Measurements from ENCODE around the gene PXK. TPM values are rescaled to one million over a fixed set of nuclear protein-coding genes. Genes with fewer than 3 reads are reported as not detected.
"Not testable (repeated sequence)": the region's sequence is repeated elsewhere in the genome, so short reads cannot be mapped to it uniquely, and the experiment has no call there.

The PXK gene
- total RNA-seq, 1 donor from 2014 or later, result 14.3 TPM

- Mint-ChIP-seq H3K36me3 (peaks cover 19% of the 10 kb centered on the region), H3K27me3 (ENCODE audit: insufficient read depth, low read depth) (peaks cover 5% of the 10 kb centered on the region), H3K9me3 (peaks cover 9% of the 10 kb centered on the region), H3K4me3 (no peak overlapping the region), H3K27ac (no peak overlapping the region), H3K4me1 (peaks cover 11% of the 10 kb centered on the region)
- TF ChIP-seq EZH2 (IDR thresholded peaks at IDR 0.05) (no peak), EZH2phosphoT487 (IDR thresholded peaks at IDR 0.05) (no peak)
- TF ChIP-seq, protein P1, sequence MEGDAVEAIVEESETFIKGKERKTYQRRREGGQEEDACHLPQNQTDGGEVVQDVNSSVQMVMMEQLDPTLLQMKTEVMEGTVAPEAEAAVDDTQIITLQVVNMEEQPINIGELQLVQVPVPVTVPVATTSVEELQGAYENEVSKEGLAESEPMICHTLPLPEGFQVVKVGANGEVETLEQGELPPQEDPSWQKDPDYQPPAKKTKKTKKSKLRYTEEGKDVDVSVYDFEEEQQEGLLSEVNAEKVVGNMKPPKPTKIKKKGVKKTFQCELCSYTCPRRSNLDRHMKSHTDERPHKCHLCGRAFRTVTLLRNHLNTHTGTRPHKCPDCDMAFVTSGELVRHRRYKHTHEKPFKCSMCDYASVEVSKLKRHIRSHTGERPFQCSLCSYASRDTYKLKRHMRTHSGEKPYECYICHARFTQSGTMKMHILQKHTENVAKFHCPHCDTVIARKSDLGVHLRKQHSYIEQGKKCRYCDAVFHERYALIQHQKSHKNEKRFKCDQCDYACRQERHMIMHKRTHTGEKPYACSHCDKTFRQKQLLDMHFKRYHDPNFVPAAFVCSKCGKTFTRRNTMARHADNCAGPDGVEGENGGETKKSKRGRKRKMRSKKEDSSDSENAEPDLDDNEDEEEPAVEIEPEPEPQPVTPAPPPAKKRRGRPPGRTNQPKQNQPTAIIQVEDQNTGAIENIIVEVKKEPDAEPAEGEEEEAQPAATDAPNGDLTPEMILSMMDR (IDR thresholded peaks at IDR 0.05), result no peak
- Histone ChIP-seq H3K36me3 (no peaks in the 10 kb centered on the region), H3K4me1 (no peaks in the 10 kb centered on the region), H3K4me3 (no peak overlapping the region), H3K9me3 (ENCODE audit: low read depth) (no peaks in the 10 kb centered on the region), H3K27ac (no peak overlapping the region), H3F3A (ENCODE audit: low read depth) (no peaks in the 10 kb centered on the region), H2AFZ (replicated peaks) (no peak overlapping the region), H3K79me2 (ENCODE audit: low read depth) (no peaks in the 10 kb centered on the region), H3K27me3 (no peaks in the 10 kb centered on the region), H3K4me2 (no peak overlapping the region), H3K9ac (no peak overlapping the region), H4K20me1 (ENCODE audit: low read depth) (no peaks in the 10 kb centered on the region)
- no peak for DNase-seq (ENCODE audit: low spot score)
These were observed 44.5 kb upstream of the PXK start for GRCh38 chr3:58288011-58288728.

GRCh38 chr3:58288964-58289613 lies 43.6 kb upstream of the PXK start:
- H3K9ac ChIP-seq; H3K79me2 ChIP-seq (ENCODE audit: low read depth); H3F3A ChIP-seq (ENCODE audit: low read depth); H3K27ac ChIP-seq; DNase-seq (ENCODE audit: low spot score); H4K20me1 ChIP-seq (ENCODE audit: low read depth); H3K27me3 Mint-ChIP-seq (ENCODE audit: insufficient read depth, low read depth); H2AFZ ChIP-seq (replicated peaks); H3K4me2 ChIP-seq; H3K27ac Mint-ChIP-seq; H3K9me3 Mint-ChIP-seq; H3K4me3 ChIP-seq; H3K4me1 ChIP-seq; H3K9me3 ChIP-seq (ENCODE audit: low read depth); H3K27me3 ChIP-seq; H3K36me3 ChIP-seq; H3K4me3 Mint-ChIP-seq: not testable (repeated sequence)
- H3K36me3 Mint-ChIP-seq, result peaks cover 18% of the 10 kb centered on the region
- peaks cover 11% of the 10 kb centered on the region for H3K4me1 Mint-ChIP-seq

- H4K20me1 ChIP-seq (ENCODE audit: low read depth); H3K36me3 ChIP-seq; H3K4me2 ChIP-seq; H2AFZ ChIP-seq (replicated peaks); H3K79me2 ChIP-seq (ENCODE audit: low read depth); H3K27me3 Mint-ChIP-seq (ENCODE audit: insufficient read depth, low read depth); H3F3A ChIP-seq (ENCODE audit: low read depth); H3K27ac ChIP-seq; H3K27me3 ChIP-seq; H3K9ac ChIP-seq; H3K4me3 Mint-ChIP-seq; H3K4me1 ChIP-seq; H3K9me3 ChIP-seq (ENCODE audit: low read depth); H3K4me3 ChIP-seq; H3K27ac Mint-ChIP-seq; H3K9me3 Mint-ChIP-seq; DNase-seq (ENCODE audit: low spot score): not testable (repeated sequence)
- Mint-ChIP-seq H3K4me1 (peaks cover 11% of the 10 kb centered on the region), H3K36me3 (peaks cover 13% of the 10 kb centered on the region)
These were observed 42.2 kb upstream of the PXK start for GRCh38 chr3:58290446-58290845.

- Histone ChIP-seq H3K27ac (no peak overlapping the region), H3K79me2 (ENCODE audit: low read depth) (no peaks in the 10 kb centered on the region), H3K4me3 (no peak overlapping the region), H3K9me3 (ENCODE audit: low read depth) (no peaks in the 10 kb centered on the region), H3K4me1 (no peaks in the 10 kb centered on the region), H3K36me3 (no peaks in the 10 kb centered on the region), H3K4me2 (no peak overlapping the region), H4K20me1 (ENCODE audit: low read depth) (no peaks in the 10 kb centered on the region), H2AFZ (replicated peaks) (no peak overlapping the region), H3K9ac (no peak overlapping the region), H3K27me3 (no peaks in the 10 kb centered on the region), H3F3A (ENCODE audit: low read depth) (no peaks in the 10 kb centered on the region)
- Mint-ChIP-seq H3K9me3 (peaks cover 9% of the 10 kb centered on the region), H3K4me3 (no peak overlapping the region), H3K36me3 (peaks cover 12% of the 10 kb centered on the region), H3K27ac (peak overlapping the region; percentile 17), H3K4me1 (peaks cover 11% of the 10 kb centered on the region), H3K27me3 (ENCODE audit: insufficient read depth, low read depth) (peaks cover 5% of the 10 kb centered on the region)
- no peak for DNase-seq (ENCODE audit: low spot score)
- TF ChIP-seq, protein P1 (IDR thresholded peaks at IDR 0.05), result no peak
- TF ChIP-seq EZH2 (IDR thresholded peaks at IDR 0.05) (no peak), EZH2phosphoT487 (IDR thresholded peaks at IDR 0.05) (no peak)
These were observed 40.9 kb upstream of the PXK start for GRCh38 chr3:58291671-58292338.
